CD14-positive monocyte (primary cell): ENCODE data around the gene SLC25A13. TPM values are rescaled to one million over a fixed set of nuclear protein-coding genes. Genes with fewer than 3 reads are reported as not detected.

ENCODE experiments used
- DNase-seq, 3 donors: peaks; one replicate each; pipeline ENCODE4 v3.0.0-alpha.2; 2011 to 2022
- H2AFZ ChIP-seq: 2 replicates; pipeline ENCODE4 v1.6.0; 2012; ENCODE audit warnings: mild to moderate bottlenecking, low read depth, low read length, inconsistent platforms; ENCODE audit not compliant: insufficient read depth, poor library complexity, severe bottlenecking
- H3K27ac ChIP-seq, 2 donors: 1 replicate in 1 of 2; 2 replicates in 1 of 2; pipeline ENCODE4 v1.5.1; 2012 to 2013; ENCODE audit warnings: low read length in 2 of 2, control low read depth in 1 of 2, inconsistent platforms in 1 of 2, low read depth in 1 of 2, mild to moderate bottlenecking in 1 of 2
- H3K27me3 ChIP-seq, 2 donors: one replicate each; pipeline versions ENCODE4 v1.6.0 to v1.6.1; 2011 to 2013; ENCODE audit warnings: low read length in 2 of 2; ENCODE audit not compliant: control insufficient read depth in 2 of 2, insufficient read depth in 2 of 2
- H3K36me3 ChIP-seq, 2 donors: replicated peaks in 1 of 2; 1 replicate in 1 of 2; 2 replicates in 1 of 2; pipeline versions ENCODE4 v1.5.1 to v1.6.1; 2012 to 2013; ENCODE audit warnings: low read length in 2 of 2, control low read depth in 1 of 2, inconsistent platforms in 1 of 2, mild to moderate bottlenecking in 1 of 2; ENCODE audit not compliant: insufficient read depth in 2 of 2, control insufficient read depth in 1 of 2
- H3K4me1 ChIP-seq, 2 donors: 1 replicate in 1 of 2; 2 replicates in 1 of 2; pipeline versions ENCODE4 v1.5.1 to v1.6.1; 2012 to 2013; ENCODE audit warnings: low read length in 2 of 2, control low read depth in 1 of 2, inconsistent platforms in 1 of 2, mild to moderate bottlenecking in 1 of 2, moderate library complexity in 1 of 2; ENCODE audit not compliant: insufficient read depth in 2 of 2, control insufficient read depth in 1 of 2
- H3K4me2 ChIP-seq: replicated peaks from 2 replicates; pipeline ENCODE3; 2012; ENCODE audit warnings: low read length, moderate library complexity, mild to moderate bottlenecking; ENCODE audit not compliant: poor library complexity, severe bottlenecking; ENCODE audit errors: extremely low read depth
- H3K4me3 ChIP-seq, 3 experiments: fragments of 200-600 bp in 1 of 3; sonication (generic) in 1 of 3; replicated peaks in 1 of 3; 1 replicate in 2 of 3; 2 replicates in 1 of 3; pipeline ENCODE4 v1.5.1; 2011 to 2013; ENCODE audit warnings: low read length in 3 of 3, mild to moderate bottlenecking in 3 of 3, control low read depth in 2 of 3, low read depth in 2 of 3, inconsistent platforms in 1 of 3, moderate library complexity in 1 of 3
- H3K79me2 ChIP-seq: 2 replicates; pipeline ENCODE4 v1.6.0; 2012; ENCODE audit warnings: mild to moderate bottlenecking, control low read depth, inconsistent platforms, low read length, moderate library complexity; ENCODE audit not compliant: insufficient read depth
- H3K9ac ChIP-seq: 2 replicates; pipeline ENCODE4 v1.6.0; 2017; ENCODE audit warnings: low read length, mild to moderate bottlenecking; ENCODE audit not compliant: insufficient read depth, poor library complexity, severe bottlenecking
- H3K9me3 ChIP-seq, 2 donors: replicated peaks in 1 of 2; 1 replicate in 1 of 2; 2 replicates in 1 of 2; pipeline versions ENCODE4 v1.5.1 to v1.6.1; 2012 to 2013; ENCODE audit warnings: low read length in 2 of 2, control low read depth in 1 of 2; ENCODE audit not compliant: control insufficient read depth in 1 of 2, insufficient read depth in 1 of 2
- H4K20me1 ChIP-seq: 2 replicates; pipeline ENCODE4 v1.6.0; 2012; ENCODE audit warnings: mild to moderate bottlenecking, low read length, control low read depth, moderate library complexity; ENCODE audit not compliant: insufficient read depth
- H3K27ac Mint-ChIP-seq, 7 donors: one replicate each; pipeline ENCODE4 v1.8.0; 2020; ENCODE audit warnings: mild to moderate bottlenecking in 7 of 7, mixed read lengths in 7 of 7, moderate library complexity in 6 of 7, inconsistent platforms in 2 of 7
- H3K27me3 Mint-ChIP-seq, 3 donors: one replicate each; pipeline ENCODE4 v1.8.0; 2021 to 2022; ENCODE audit warnings: low read depth in 3 of 3, mild to moderate bottlenecking in 3 of 3, mixed read lengths in 3 of 3, moderate library complexity in 3 of 3, inconsistent platforms in 1 of 3
- H3K36me3 Mint-ChIP-seq, 2 donors: one replicate each; pipeline ENCODE4 v1.8.0; 2020; ENCODE audit warnings: mixed read lengths in 2 of 2, inconsistent platforms in 1 of 2, mild to moderate bottlenecking in 1 of 2
- H3K4me1 Mint-ChIP-seq: one replicate; pipeline ENCODE4 v1.8.0; 2020; ENCODE audit warnings: mild to moderate bottlenecking, mixed read lengths
- H3K4me3 Mint-ChIP-seq, 2 donors: one replicate each; pipeline ENCODE4 v1.8.0; 2020; ENCODE audit warnings: mild to moderate bottlenecking in 2 of 2, mixed read lengths in 2 of 2, moderate library complexity in 1 of 2
- H3K9me3 Mint-ChIP-seq, 7 donors: one replicate each; pipeline ENCODE4 v1.8.0; 2020 to 2022; ENCODE audit warnings: mixed read lengths in 7 of 7, mild to moderate bottlenecking in 6 of 7, moderate library complexity in 6 of 7, inconsistent platforms in 2 of 7
- WGBS: methylation state at CpG from one replicate; pipeline ENCODE4 v1.1.5; 2013; ENCODE audit warnings: missing lambda C conversion rate; ENCODE audit not compliant: insufficient coverage; 5-methylcytosine and 5-hydroxymethylcytosine counted together
- intact Hi-C, 2 donors: fragments of 100-400 bp; cut with micrococcal nuclease; formaldehyde crosslinking; loops; one replicate each; pipeline versions ENCODE4 v1.15.0 to v1.15.1; 2023
- polyA plus RNA-seq, 3 donors: library from polyadenylated mRNA; depleted of rRNA in 1 of 3; unstranded in 2 of 3; stranded (reverse) in 1 of 3; fragments of 300-500 nt in 2 of 3; fragments of >200 nt in 1 of 3; fragmentation: Illumina TruSeq in 2 of 3; gene quantifications; 1 replicate in 2 of 3; 2 replicates in 1 of 3; pipeline ENCODE4 v1.2.3, GENCODE V29; 2012 to 2021
- TF ChIP-seq, protein P1 (sequence below): fragments of 200-600 bp; IDR thresholded peaks from one replicate; pipeline ENCODE4 v1.8.0; 2022; ENCODE audit warnings: antibody characterized with exemption, mild to moderate bottlenecking

Gene SLC25A13
- polyA plus RNA-seq, 3 donors: 12.7 to 15.7 (median 14.4) TPM

DNA sequence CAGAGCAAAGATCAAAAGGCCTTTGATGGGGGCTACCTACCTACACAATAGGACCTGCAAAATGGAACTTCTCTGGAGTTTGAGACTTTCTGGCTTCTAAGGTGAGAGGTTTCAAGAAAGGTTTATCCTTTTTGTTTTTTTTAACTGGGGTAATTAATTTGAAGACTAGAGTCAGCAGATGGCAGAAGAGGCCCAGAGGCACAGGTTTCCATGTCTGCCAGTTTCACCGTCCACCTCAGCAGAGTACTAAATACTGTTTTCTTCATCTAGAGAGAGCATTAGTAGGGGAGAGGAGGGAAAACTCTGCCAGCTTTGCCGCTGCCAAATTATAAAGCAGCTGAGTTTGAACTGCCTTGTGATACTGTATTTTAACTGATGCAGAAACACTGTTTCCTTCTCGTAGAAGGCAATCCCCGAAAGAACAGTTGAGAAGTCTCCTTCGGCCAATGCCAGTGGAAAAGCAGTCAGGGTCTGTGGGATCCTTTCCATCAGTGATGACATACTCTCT, 138.7 kb downstream of the SLC25A13 start:
- no peak overlapping the region for H2AFZ ChIP-seq
- no peaks in the 10 kb centered on the region for H4K20me1 ChIP-seq
- no peaks in the 10 kb centered on the region for H3K9me3 Mint-ChIP-seq
- H3K36me3 ChIP-seq: peaks cover 46 to 73% of the 10 kb centered on the region in 2 donors
- intact Hi-C loops: no loop called here
- H3K36me3 Mint-ChIP-seq: peaks cover 57 to 58% of the 10 kb centered on the region in 2 donors
- H3K9ac ChIP-seq: no peak overlapping the region
- no peaks in the 10 kb centered on the region for H3K79me2 ChIP-seq
- TF ChIP-seq, protein P1, sequence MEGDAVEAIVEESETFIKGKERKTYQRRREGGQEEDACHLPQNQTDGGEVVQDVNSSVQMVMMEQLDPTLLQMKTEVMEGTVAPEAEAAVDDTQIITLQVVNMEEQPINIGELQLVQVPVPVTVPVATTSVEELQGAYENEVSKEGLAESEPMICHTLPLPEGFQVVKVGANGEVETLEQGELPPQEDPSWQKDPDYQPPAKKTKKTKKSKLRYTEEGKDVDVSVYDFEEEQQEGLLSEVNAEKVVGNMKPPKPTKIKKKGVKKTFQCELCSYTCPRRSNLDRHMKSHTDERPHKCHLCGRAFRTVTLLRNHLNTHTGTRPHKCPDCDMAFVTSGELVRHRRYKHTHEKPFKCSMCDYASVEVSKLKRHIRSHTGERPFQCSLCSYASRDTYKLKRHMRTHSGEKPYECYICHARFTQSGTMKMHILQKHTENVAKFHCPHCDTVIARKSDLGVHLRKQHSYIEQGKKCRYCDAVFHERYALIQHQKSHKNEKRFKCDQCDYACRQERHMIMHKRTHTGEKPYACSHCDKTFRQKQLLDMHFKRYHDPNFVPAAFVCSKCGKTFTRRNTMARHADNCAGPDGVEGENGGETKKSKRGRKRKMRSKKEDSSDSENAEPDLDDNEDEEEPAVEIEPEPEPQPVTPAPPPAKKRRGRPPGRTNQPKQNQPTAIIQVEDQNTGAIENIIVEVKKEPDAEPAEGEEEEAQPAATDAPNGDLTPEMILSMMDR: no peak
- H3K4me3 Mint-ChIP-seq: no peak overlapping the region
- H3K9me3 ChIP-seq: no peaks in the 10 kb centered on the region
- DNase-seq: no peak
- H3K4me1 ChIP-seq: no peaks in the 10 kb centered on the region
- no peak overlapping the region for H3K4me2 ChIP-seq
- H3K27me3 Mint-ChIP-seq: no peaks in the 10 kb centered on the region
- no peak overlapping the region for H3K27ac Mint-ChIP-seq
- no peak overlapping the region for H3K27ac ChIP-seq
- H3K27me3 ChIP-seq: no peaks in the 10 kb centered on the region
- H3K4me3 ChIP-seq: no peak overlapping the region
- peaks cover 1% of the 10 kb centered on the region for H3K4me1 Mint-ChIP-seq
- WGBS: 100% methylated on average over 2 of the region's 5 CpGs

DNA sequence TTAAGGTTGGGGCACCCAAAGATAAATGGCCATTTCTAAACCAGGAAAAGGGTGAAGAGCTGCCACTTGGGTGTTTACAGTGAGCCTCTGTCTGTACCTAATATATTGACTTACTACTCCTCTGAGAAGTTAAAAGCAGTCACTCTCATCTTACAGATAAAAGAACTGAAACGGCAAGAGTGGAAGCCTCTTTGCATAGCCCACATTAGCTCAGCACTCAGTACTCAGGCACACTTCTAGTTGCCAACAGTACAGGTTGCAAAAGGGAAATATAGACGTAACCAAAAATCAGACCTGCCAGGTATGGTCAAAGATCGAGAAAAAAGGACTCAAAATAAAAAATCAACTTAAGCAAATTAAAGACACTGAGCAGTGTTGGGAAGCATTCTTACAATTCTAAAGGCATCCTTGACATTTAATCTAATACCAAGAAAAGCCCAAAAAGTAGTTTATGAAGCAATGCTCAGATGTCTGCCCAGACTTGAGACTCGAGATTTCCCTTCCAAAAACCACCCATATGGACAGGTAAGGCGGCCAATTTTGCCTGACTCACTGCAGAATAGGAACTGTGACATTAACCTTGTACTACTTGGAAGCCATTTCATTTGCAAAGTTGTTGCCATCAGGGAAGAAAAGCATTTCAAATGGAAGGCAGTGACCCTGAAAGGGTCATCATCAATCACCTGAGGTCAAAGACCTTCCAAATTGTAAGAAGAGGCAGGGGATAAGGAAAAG, 139.3 kb downstream of the SLC25A13 start:
- Histone ChIP-seq H2AFZ (no peak overlapping the region), H3K4me1 (no peaks in the 10 kb centered on the region), H3K27ac (no peak overlapping the region), H3K36me3 (peaks cover 43 to 73% of the 10 kb centered on the region in 2 donors), H3K4me2 (no peak overlapping the region), H3K27me3 (no peaks in the 10 kb centered on the region), H3K9ac (no peak overlapping the region), H3K79me2 (no peaks in the 10 kb centered on the region), H3K9me3 (no peaks in the 10 kb centered on the region), H3K4me3 (no peak overlapping the region), H4K20me1 (no peaks in the 10 kb centered on the region)
- TF ChIP-seq, protein P1: no peak
- no peak for DNase-seq
- intact Hi-C loops: no loop called here
- no peak overlapping the region for H3K27ac Mint-ChIP-seq
- H3K4me1 Mint-ChIP-seq: no peaks in the 10 kb centered on the region
- H3K27me3 Mint-ChIP-seq: no peaks in the 10 kb centered on the region
- no peak overlapping the region for H3K4me3 Mint-ChIP-seq
- 100% methylated on average over 2 of the region's 5 CpGs for WGBS
- peaks cover 53 to 59% of the 10 kb centered on the region in 2 donors for H3K36me3 Mint-ChIP-seq
- no peaks in the 10 kb centered on the region for H3K9me3 Mint-ChIP-seq
